ENCODE results near the gene DISP2. TPM values are rescaled to one million over a fixed set of nuclear protein-coding genes. Genes with fewer than 3 reads are reported as not detected.

The DISP2 gene
- total RNA-seq, 1 donor from 2014 or later = 3.2 TPM

DNA sequence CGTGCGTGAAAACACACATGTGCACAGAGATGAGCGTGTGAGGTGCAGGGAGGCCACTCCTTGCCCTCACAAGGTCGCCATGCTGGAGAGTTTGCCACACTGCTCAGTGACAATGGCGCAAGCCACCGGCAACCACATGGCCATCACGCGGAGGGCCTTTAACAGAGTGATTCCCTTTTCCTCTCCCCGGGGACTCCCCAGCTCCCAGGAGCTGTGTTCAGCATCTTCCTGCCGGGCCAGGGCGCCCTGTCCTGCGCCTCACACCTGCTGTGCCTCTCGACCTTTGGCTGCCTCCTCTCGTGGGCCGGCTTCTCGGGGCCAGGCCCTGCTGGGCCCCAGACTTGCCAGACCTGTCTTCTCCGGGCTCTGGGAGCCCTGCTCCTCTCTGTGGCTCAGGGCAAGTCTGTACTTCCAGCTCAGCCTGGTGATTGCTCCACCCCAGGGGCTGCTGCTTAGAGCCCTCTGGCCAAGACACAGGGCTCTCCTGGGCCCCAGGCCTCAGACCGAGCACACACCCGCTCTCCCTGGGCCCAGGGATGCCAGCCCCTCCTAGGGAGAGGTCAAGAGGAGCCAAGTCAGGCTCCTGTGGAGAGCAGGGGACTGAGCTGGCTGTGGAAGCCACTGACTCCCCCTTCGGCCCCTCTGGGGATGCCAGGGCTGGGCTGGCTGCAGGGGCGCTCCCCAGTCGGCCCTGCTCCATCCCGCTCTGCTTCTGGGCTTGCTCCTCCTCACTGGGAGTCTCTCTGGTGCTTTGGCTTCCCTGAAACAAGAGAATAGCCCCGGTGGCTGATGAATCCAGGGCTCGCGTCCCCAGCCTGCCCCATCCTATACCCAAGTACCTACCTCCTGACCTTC, 22.9 kb upstream of the DISP2 start:
- no peak for DNase-seq (ENCODE audit: low read depth)
- TF ChIP-seq, protein P1, sequence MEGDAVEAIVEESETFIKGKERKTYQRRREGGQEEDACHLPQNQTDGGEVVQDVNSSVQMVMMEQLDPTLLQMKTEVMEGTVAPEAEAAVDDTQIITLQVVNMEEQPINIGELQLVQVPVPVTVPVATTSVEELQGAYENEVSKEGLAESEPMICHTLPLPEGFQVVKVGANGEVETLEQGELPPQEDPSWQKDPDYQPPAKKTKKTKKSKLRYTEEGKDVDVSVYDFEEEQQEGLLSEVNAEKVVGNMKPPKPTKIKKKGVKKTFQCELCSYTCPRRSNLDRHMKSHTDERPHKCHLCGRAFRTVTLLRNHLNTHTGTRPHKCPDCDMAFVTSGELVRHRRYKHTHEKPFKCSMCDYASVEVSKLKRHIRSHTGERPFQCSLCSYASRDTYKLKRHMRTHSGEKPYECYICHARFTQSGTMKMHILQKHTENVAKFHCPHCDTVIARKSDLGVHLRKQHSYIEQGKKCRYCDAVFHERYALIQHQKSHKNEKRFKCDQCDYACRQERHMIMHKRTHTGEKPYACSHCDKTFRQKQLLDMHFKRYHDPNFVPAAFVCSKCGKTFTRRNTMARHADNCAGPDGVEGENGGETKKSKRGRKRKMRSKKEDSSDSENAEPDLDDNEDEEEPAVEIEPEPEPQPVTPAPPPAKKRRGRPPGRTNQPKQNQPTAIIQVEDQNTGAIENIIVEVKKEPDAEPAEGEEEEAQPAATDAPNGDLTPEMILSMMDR (IDR thresholded peaks at IDR 0.05; ENCODE audit: insufficient read depth, low read length, poor library complexity, severe bottlenecking) = no peak
- Histone ChIP-seq H3K27me3 (ENCODE audit: control insufficient read depth, insufficient read depth, low read length) (no peaks in the 10 kb centered on the region), H3K36me3 (ENCODE audit: control insufficient read depth, insufficient read depth, low read length) (peaks cover 3% of the 10 kb centered on the region), H3K4me3 (ENCODE audit: low read depth, low read length) (no peak overlapping the region)

DNA sequence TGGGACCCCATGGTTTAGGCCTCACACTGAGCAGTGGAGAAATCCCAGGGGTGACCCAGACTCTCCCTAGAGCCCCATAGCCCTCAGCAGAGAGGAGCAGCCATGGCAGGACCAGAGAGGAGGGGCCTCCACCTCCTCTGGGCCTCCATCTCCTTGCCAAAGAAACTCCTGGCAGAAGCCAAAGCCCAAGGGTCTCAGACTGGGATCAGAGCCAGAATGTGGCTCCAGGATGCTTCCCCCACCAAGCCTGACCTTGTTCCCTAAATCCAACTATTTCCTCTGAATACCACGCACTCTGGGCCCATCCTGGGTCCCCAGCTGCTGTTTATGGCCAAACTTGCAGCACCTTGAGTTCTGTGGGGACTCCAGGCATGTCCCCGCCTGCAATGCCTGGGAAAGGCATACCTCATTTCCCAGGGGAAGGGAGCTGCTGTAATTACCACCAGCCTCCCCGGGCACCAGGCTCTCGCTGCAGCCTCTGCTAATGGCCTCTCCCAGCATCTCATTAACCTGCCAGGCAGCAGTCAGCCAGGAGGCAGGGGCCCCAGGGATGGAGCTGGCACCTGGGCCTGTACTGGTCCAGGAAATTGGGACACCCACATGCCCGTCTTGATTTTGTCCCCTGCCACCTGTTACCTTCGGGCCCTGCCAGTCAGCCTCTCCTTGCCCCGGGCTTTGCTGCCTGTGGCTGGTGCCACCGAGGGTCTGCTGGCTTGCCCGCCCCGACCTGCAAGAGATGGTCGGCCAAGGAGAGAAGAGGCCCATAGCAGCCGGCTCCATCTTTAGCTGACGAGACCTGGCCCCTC, 21.9 kb upstream of the DISP2 start:
- Histone ChIP-seq H3K4me3 (ENCODE audit: low read depth, low read length) (no peak overlapping the region), H3K27me3 (ENCODE audit: control insufficient read depth, insufficient read depth, low read length) (no peaks in the 10 kb centered on the region), H3K36me3 (ENCODE audit: control insufficient read depth, insufficient read depth, low read length) (peaks cover 3% of the 10 kb centered on the region)
- DNase-seq (ENCODE audit: low read depth) = no peak
- TF ChIP-seq, protein P1 (IDR thresholded peaks at IDR 0.05; ENCODE audit: insufficient read depth, low read length, poor library complexity, severe bottlenecking) = no peak

DNA sequence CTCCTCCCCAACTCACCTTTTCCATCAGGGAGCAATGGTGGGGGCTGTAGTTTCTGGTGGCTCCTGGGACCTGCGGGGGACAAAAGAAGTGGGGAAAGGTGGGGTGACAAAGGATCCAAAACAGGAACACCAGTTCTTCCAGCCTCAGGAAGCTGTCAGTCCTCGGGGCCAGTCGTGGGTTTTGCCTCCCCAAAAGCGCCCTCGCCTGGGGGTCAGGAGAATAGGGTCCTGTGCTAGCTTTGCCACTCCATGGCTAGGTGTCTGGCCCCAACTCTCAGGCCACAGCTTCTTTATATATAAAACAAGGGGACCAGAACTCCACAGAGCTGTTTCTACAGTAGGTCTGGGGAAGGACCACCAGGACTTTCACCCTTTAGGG, 21.3 kb upstream of the DISP2 start:
- Histone ChIP-seq H3K27me3 (ENCODE audit: control insufficient read depth, insufficient read depth, low read length) (no peaks in the 10 kb centered on the region), H3K4me3 (ENCODE audit: low read depth, low read length) (no peak overlapping the region), H3K36me3 (ENCODE audit: control insufficient read depth, insufficient read depth, low read length) (peaks cover 3% of the 10 kb centered on the region)
- TF ChIP-seq, protein P1 (IDR thresholded peaks at IDR 0.05; ENCODE audit: insufficient read depth, low read length, poor library complexity, severe bottlenecking) = no peak
- no peak for DNase-seq (ENCODE audit: low read depth)

DNA sequence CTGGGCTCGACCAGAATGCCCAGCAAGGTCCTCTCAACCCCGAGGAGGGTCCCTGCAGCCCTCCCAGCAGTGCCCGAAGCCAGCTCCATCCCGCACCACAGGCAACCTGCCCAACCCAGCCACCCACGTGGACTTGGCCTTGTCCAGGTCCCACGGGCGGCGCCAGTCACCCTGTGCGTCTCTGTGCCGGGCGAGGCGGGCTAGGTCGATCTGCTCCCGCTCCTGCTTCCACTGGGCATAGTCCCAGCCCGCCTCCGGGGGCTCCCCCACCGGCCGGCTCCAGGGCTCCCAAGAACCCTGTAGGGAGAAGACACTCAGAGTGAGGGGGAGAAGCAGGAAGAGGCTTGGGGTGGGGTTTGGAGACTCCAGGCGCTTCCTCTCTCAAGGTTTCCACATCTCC, 20.4 kb upstream of the DISP2 start:
- H3K36me3 ChIP-seq (ENCODE audit: control insufficient read depth, insufficient read depth, low read length) = peaks cover 3% of the 10 kb centered on the region

DNA sequence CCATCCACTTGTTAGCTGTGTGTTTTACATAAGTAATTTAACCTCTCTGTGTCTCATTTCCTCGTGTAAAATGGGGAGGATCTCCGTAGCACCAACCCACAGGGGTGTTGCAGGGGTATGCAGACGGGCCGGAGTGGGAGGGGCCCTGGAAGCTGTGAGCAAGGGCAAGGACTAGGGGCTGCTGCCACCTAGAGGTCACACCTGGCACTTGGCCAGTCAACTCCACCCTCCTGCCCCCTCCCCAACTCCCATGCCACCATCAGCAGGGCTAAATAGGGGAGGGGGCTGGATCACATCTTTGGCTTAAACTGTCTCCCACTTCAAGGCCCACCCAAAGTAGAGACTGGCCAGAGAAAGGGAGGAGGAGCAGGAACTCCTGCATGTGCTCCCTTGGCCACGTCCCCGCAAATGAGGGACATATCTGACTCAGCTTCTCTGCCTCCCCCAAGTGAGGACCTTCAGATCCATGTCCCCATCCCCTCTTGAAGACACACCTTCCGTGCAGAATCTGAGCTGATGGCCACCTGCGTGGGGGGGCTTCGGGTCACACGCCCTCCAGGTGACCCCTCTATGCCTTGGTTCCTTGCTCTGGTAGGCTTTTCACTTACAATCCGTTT, 19.9 kb upstream of the DISP2 start:
- no peak for DNase-seq (ENCODE audit: low read depth)
- H3K4me3 ChIP-seq (ENCODE audit: low read depth, low read length) = peak overlapping the region; percentile 5
- TF ChIP-seq, protein P1 (IDR thresholded peaks at IDR 0.05; ENCODE audit: insufficient read depth, low read length, poor library complexity, severe bottlenecking) = peak; percentile 91
- H3K27me3 ChIP-seq (ENCODE audit: control insufficient read depth, insufficient read depth, low read length) = no peaks in the 10 kb centered on the region
- H3K36me3 ChIP-seq (ENCODE audit: control insufficient read depth, insufficient read depth, low read length) = peaks cover 3% of the 10 kb centered on the region

More for the DNA sequence above, 20.4 kb upstream of the DISP2 start:
- H3K27me3 ChIP-seq (ENCODE audit: control insufficient read depth, insufficient read depth, low read length) = no peaks in the 10 kb centered on the region
- TF ChIP-seq, protein P1 (IDR thresholded peaks at IDR 0.05; ENCODE audit: insufficient read depth, low read length, poor library complexity, severe bottlenecking) = no peak
- no peak for DNase-seq (ENCODE audit: low read depth)
- H3K4me3 ChIP-seq (ENCODE audit: low read depth, low read length) = no peak overlapping the region

Measured in kidney epithelial cell (primary cell).